ENCODE data around the gene LTF. TPM values are rescaled to one million over a fixed set of nuclear protein-coding genes. Genes with fewer than 3 reads are reported as not detected.

LTF gene
- total and polyA plus RNA-seq, 8 donors = 6.9 to 21.0 (median 11.2) TPM

- no peak overlapping the region for H3K27ac ChIP-seq
- ATAC-seq (no peak), DNase-seq (no peak), FAIRE-seq (no peak)
- WGBS, 2 donors = 75 to 77% methylated on average over 5 of the region's 5 CpGs
- no peaks in the 10 kb centered on the region for H3K9me3 ChIP-seq
- H3K36me3 ChIP-seq = no peaks in the 10 kb centered on the region
- no peak for TF ChIP-seq CTCF (IDR thresholded peaks at IDR 0.05)
- intact Hi-C loops (cut with DNase I) = loop anchor here in 1 of 3 donors (10.0 kb wide), 1 partner anchor 124 kb away; no protein-coding TSS in a partner anchor
- no peaks in the 10 kb centered on the region for H3K4me1 ChIP-seq
- no peaks in the 10 kb centered on the region for H3K27me3 ChIP-seq
- H3K4me3 ChIP-seq = no peak overlapping the region
These were observed 36.2 kb upstream of the LTF start for GRCh38 chr3:46500656-46501635.

GRCh38 chr3:46498916-46499519, 34.3 kb upstream of the LTF start:
- H3K9me3 ChIP-seq = no peaks in the 10 kb centered on the region
- FAIRE-seq (no peak), DNase-seq (no peak), ATAC-seq (no peak)
- no peak overlapping the region for H3K27ac ChIP-seq
- H3K27me3 ChIP-seq = no peaks in the 10 kb centered on the region
- intact Hi-C loops (cut with DNase I) = no loop called here
- no peaks in the 10 kb centered on the region for H3K4me1 ChIP-seq
- 68 to 70% methylated on average over 6 of the region's 6 CpGs for WGBS, 2 donors
- no peak for TF ChIP-seq CTCF (IDR thresholded peaks at IDR 0.05)
- no peak overlapping the region for H3K4me3 ChIP-seq
- no peaks in the 10 kb centered on the region for H3K36me3 ChIP-seq

- H3K9me3 ChIP-seq = no peaks in the 10 kb centered on the region
- H3K27me3 ChIP-seq = no peaks in the 10 kb centered on the region
- TF ChIP-seq CTCF (IDR thresholded peaks at IDR 0.05) = no peak
- no peaks in the 10 kb centered on the region for H3K36me3 ChIP-seq
- H3K4me1 ChIP-seq = no peaks in the 10 kb centered on the region
- ATAC-seq = no peak
- intact Hi-C loops (cut with DNase I) = no loop called here
- H3K4me3 ChIP-seq = no peak within 1 kb of the TSS
- FAIRE-seq = no peak
- WGBS, 2 donors = 69% methylated on average over 9 of the region's 9 CpGs
- H3K27ac ChIP-seq = no peak within 1 kb of the TSS
- DNase-seq = no peak
These were observed 33.0 kb upstream of the LTF start, which contains the start of gene RTP3 for GRCh38 chr3:46497556-46498265. Gene RTP3 (plus strand): TSS chr3:46497976. CDS start chr3:46498063, 87 bp downstream.

- H3K27ac ChIP-seq = no peak overlapping the region
- FAIRE-seq (no peak), ATAC-seq (no peak), DNase-seq (no peak)
- TF ChIP-seq CTCF (IDR thresholded peaks at IDR 0.05) = no peak
- H3K27me3 ChIP-seq = no peaks in the 10 kb centered on the region
- H3K4me1 ChIP-seq = no peaks in the 10 kb centered on the region
- no peaks in the 10 kb centered on the region for H3K9me3 ChIP-seq
- no peaks in the 10 kb centered on the region for H3K36me3 ChIP-seq
- WGBS, 2 donors = 57 to 71% methylated on average over 8 to 9 of the region's 9 CpGs
- no peak overlapping the region for H3K4me3 ChIP-seq
- intact Hi-C loops (cut with DNase I) = no loop called here
These were observed 32.2 kb upstream of the LTF start for GRCh38 chr3:46496746-46497555.

Data from pancreas (tissue), 10 donors.